Endothelial cell (in vitro differentiated cells): Measurements from ENCODE around the gene FBXL16. TPM values are rescaled to one million over a fixed set of nuclear protein-coding genes. Genes with fewer than 3 reads are reported as not detected.

Experiments
- DNase-seq: peaks from one replicate; pipeline ENCODE4 v3.0.0; 2021; ENCODE audit warnings: low spot score
- H3K27ac Mint-ChIP-seq: one replicate; pipeline ENCODE4 v1.8.0; 2021; ENCODE audit warnings: mixed read lengths, inconsistent platforms; ENCODE audit not compliant: unreplicated experiment
- H3K27me3 Mint-ChIP-seq: one replicate; pipeline ENCODE4 v1.8.0; 2021; ENCODE audit warnings: mild to moderate bottlenecking, moderate library complexity, mixed read lengths, inconsistent platforms; ENCODE audit not compliant: unreplicated experiment
- H3K36me3 Mint-ChIP-seq: one replicate; pipeline ENCODE4 v1.8.0; 2021; ENCODE audit warnings: mild to moderate bottlenecking, low read depth, mixed read lengths, inconsistent platforms; ENCODE audit not compliant: unreplicated experiment
- H3K4me1 Mint-ChIP-seq: one replicate; pipeline ENCODE4 v1.8.0; 2021; ENCODE audit warnings: mild to moderate bottlenecking, mixed read lengths, inconsistent platforms; ENCODE audit not compliant: unreplicated experiment
- H3K4me3 Mint-ChIP-seq: one replicate; pipeline ENCODE4 v1.8.0; 2021; ENCODE audit warnings: mild to moderate bottlenecking, mixed read lengths, inconsistent platforms; ENCODE audit not compliant: unreplicated experiment
- H3K9me3 Mint-ChIP-seq: one replicate; pipeline ENCODE4 v1.8.0; 2021; ENCODE audit warnings: mixed read lengths, inconsistent platforms; ENCODE audit not compliant: unreplicated experiment
- CTCF ChIP-seq: fragments of 200-600 bp; sonication (generic); IDR thresholded peaks from one replicate; pipeline ENCODE4 v1.5.0; 2021; ENCODE audit warnings: antibody characterized with exemption; ENCODE audit not compliant: unreplicated experiment
- total RNA-seq: library from RNA; stranded (reverse); fragmentation: NEBNext Ultra II Directional; extraction: Animal tissue kit (Norgen Biotek cat#: 25700); gene quantifications from one replicate; pipeline ENCODE4 v1.2.1, GENCODE V29; 2021; ENCODE audit not compliant: unreplicated experiment

FBXL16 gene
- total RNA-seq, 1 donor from 2014 or later: not detected

GRCh38 chr16:654034-654433, 51.6 kb downstream of the FBXL16 start:
- no peaks in the 10 kb centered on the region for H3K36me3 Mint-ChIP-seq
- TF ChIP-seq CTCF: no peak
- H3K9me3 Mint-ChIP-seq: no peaks in the 10 kb centered on the region
- no peak overlapping the region for H3K27ac Mint-ChIP-seq
- no peaks in the 10 kb centered on the region for H3K4me1 Mint-ChIP-seq
- H3K27me3 Mint-ChIP-seq: peaks cover 10% of the 10 kb centered on the region
- DNase-seq: no peak
- H3K4me3 Mint-ChIP-seq: no peak overlapping the region

- Mint-ChIP-seq H3K4me3 (no peak overlapping the region), H3K27ac (no peak overlapping the region), H3K27me3 (peaks cover 10% of the 10 kb centered on the region), H3K9me3 (no peaks in the 10 kb centered on the region), H3K4me1 (no peaks in the 10 kb centered on the region), H3K36me3 (no peaks in the 10 kb centered on the region)
- no peak for DNase-seq
- no peak for TF ChIP-seq CTCF
These were observed 52.9 kb downstream of the FBXL16 start for GRCh38 chr16:652454-653305.

GRCh38 chr16:651844-652243, 53.8 kb downstream of the FBXL16 start:
- TF ChIP-seq CTCF: no peak
- Mint-ChIP-seq H3K27ac (no peak overlapping the region), H3K27me3 (peaks cover 10% of the 10 kb centered on the region), H3K9me3 (no peaks in the 10 kb centered on the region), H3K4me3 (no peak overlapping the region), H3K4me1 (no peaks in the 10 kb centered on the region), H3K36me3 (no peaks in the 10 kb centered on the region)
- no peak for DNase-seq

DNA sequence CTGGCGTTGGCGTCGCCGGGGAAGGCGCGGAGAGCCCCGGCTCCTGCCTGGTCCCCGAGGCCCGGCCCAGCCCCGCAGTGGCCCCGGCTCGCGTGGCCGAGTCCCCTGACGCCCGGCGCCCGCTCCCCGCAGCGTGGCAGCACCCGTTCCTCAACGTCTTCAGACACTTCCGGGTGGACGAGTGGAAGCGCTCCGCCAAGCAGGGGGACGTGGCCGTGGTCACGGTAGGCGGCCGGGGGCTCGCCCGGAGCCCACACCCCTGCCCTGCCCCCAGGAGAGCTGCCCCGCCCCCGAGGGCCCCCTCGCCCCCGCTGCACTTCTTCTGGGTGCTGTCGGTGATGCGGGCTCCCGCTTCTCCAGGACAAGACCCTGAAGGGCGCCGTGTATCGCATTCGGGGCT, 56.0 kb downstream of the FBXL16 start:
- Mint-ChIP-seq H3K36me3 (no peaks in the 10 kb centered on the region), H3K4me1 (no peaks in the 10 kb centered on the region)

More for the DNA sequence above, 56.0 kb downstream of the FBXL16 start:
- peak overlapping the region; percentile 76 for H3K4me3 Mint-ChIP-seq
- no peak for TF ChIP-seq CTCF
- H3K27ac Mint-ChIP-seq: no peak overlapping the region
- H3K9me3 Mint-ChIP-seq: no peaks in the 10 kb centered on the region
- DNase-seq: no peak
- peaks cover 10% of the 10 kb centered on the region for H3K27me3 Mint-ChIP-seq
